GM12878 (cell line): ENCODE data around the gene TAPBPL. TPM values are rescaled to one million over a fixed set of nuclear protein-coding genes. Genes with fewer than 3 reads are reported as not detected.

Source experiments
- ATAC-seq: fragments of 200-7000 bp; cut with Tn5 transposase; 3 replicates; pipeline ENCODE4 v1.9.1; 2020; ENCODE audit warnings: mild to moderate bottlenecking, moderate library complexity
- BruUV-seq: library from RNA; stranded (reverse); fragments of 400-500 nt; replicated peaks from 2 replicates; lab custom pipeline; 2021; lab: Mats Ljungman, UMichigan
- CTCF ChIA-PET: fragments of 300-600 bp; sonication (Branson Sonifier 250); formaldehyde crosslinking; extraction: SDS; loops from one replicate; lab custom pipeline; 2021; ENCODE audit warnings: inconsistent platforms; lab: Yijun Ruan, JAX
- POLR2A ChIA-PET: fragments of 350-600 bp; formaldehyde crosslinking; extraction: SDS; loops from one replicate; lab custom pipeline; 2021; ENCODE audit warnings: inconsistent platforms; lab: Charles Lee
- RAD21 ChIA-PET: fragments of 300-600 bp; sonication (Branson Sonifier 250); formaldehyde crosslinking; loops from one replicate; lab custom pipeline; 2023; ENCODE audit warnings: antibody characterized with exemption; ENCODE audit not compliant: unreplicated experiment; lab: Charles Lee
- SMC1A ChIA-PET: fragments of 300-600 bp; sonication (Branson Sonifier 250); formaldehyde crosslinking; loops from one replicate; lab custom pipeline; 2023; ENCODE audit not compliant: unreplicated experiment, uncharacterized antibody; lab: Charles Lee
- DNase-seq: peaks from one replicate; pipeline ENCODE4 v3.0.0-alpha.2; 2011; ENCODE audit warnings: low read depth, low spot score
- FAIRE-seq: peaks from 3 replicates; lab custom pipeline; 2011; peaks lifted over from hg19 to GRCh38; lab: Jason Lieb, UNC
- H2AFZ ChIP-seq: 2 replicates; pipeline ENCODE4 v1.6.0; 2011; ENCODE audit warnings: low read depth, low read length, control low read depth; ENCODE audit not compliant: control insufficient read depth
- H3K27ac ChIP-seq: 2 replicates; pipeline ENCODE4 v1.5.1; 2011; ENCODE audit warnings: control low read depth; ENCODE audit not compliant: control insufficient read depth, insufficient read depth
- H3K27me3 ChIP-seq, 2 experiments: replicated peaks in 1 of 2; 2 replicates each; pipeline versions ENCODE4 v1.6.0 to v1.6.1; 2011; ENCODE audit warnings: low read length in 1 of 2; ENCODE audit not compliant: control insufficient read depth in 2 of 2, insufficient read depth in 2 of 2
- H3K36me3 ChIP-seq, 2 experiments: 2 replicates each; pipeline ENCODE4 v1.5.1; 2011; ENCODE audit warnings: low read length in 1 of 2; ENCODE audit not compliant: control insufficient read depth in 2 of 2, insufficient read depth in 2 of 2
- H3K4me1 ChIP-seq: 2 replicates; pipeline ENCODE4 v1.6.1; 2011; ENCODE audit warnings: mild to moderate bottlenecking, low read length, moderate library complexity, mixed read lengths; ENCODE audit not compliant: control insufficient read depth, insufficient read depth
- H3K4me2 ChIP-seq: 2 replicates; pipeline ENCODE4 v1.6.0; 2011; ENCODE audit warnings: control low read depth; ENCODE audit not compliant: control insufficient read depth, insufficient read depth
- H3K4me3 ChIP-seq: fragments of 200-600 bp; sonication (generic); 2 replicates; pipeline ENCODE4 v1.5.1; 2016
- H3K79me2 ChIP-seq: 2 replicates; pipeline ENCODE4 v1.6.0; 2011; ENCODE audit warnings: low read length; ENCODE audit not compliant: control insufficient read depth, insufficient read depth
- H3K9ac ChIP-seq: 2 replicates; pipeline ENCODE4 v1.8.0; 2011; ENCODE audit warnings: low read length, control low read depth, mixed read lengths; ENCODE audit not compliant: control insufficient read depth, insufficient read depth
- H3K9me3 ChIP-seq: replicated peaks from 3 replicates; pipeline ENCODE4 v1.5.1; 2011; ENCODE audit warnings: mild to moderate bottlenecking, low read length; ENCODE audit not compliant: control insufficient read depth, insufficient read depth
- H4K20me1 ChIP-seq: 2 replicates; pipeline ENCODE4 v1.6.0; 2011; ENCODE audit not compliant: control insufficient read depth, insufficient read depth
- CEBPB ChIP-seq, 2 experiments: fragments of 150-350 bp in 1 of 2; IDR thresholded peaks; 2 replicates each; pipeline ENCODE4 v1.6.1; 2012 to 2014; ENCODE audit warnings: low read depth in 2 of 2, low read length in 2 of 2, borderline replicate concordance in 1 of 2, inconsistent platforms in 1 of 2
- GABPA ChIP-seq: IDR thresholded peaks from 2 replicates; pipeline ENCODE4 v1.6.1; 2014; ENCODE audit warnings: antibody characterized with exemption, low read depth, mild to moderate bottlenecking, inconsistent platforms
- NR2F1 ChIP-seq: fragments of 450-650 bp; conservative IDR thresholded peaks from 2 replicates; pipeline ENCODE4 v1.6.1; 2017; ENCODE audit warnings: mild to moderate bottlenecking
- RUNX3 ChIP-seq: IDR thresholded peaks from 2 replicates; pipeline ENCODE4 v1.6.1; 2012; ENCODE audit warnings: low read length, inconsistent platforms
- WRNIP1 ChIP-seq: IDR thresholded peaks from 2 replicates; pipeline ENCODE4 v1.6.1; 2011; ENCODE audit warnings: low read depth, low read length, improper control_type of control experiment, borderline replicate concordance
- ZZZ3 ChIP-seq: IDR thresholded peaks from 2 replicates; pipeline ENCODE4 v1.6.1; 2011; ENCODE audit warnings: low read depth; ENCODE audit not compliant: control insufficient read depth, insufficient read length
- WGBS: methylation state at CpG from one replicate; pipeline ENCODE4 v1.1.6; 2016; ENCODE audit warnings: low lambda C conversion rate; ENCODE audit not compliant: insufficient replicate concordance, insufficient coverage; ENCODE audit errors: missing lambda C conversion rate; 5-methylcytosine and 5-hydroxymethylcytosine counted together
- in situ Hi-C: fragments of 300-500 bp; cut with MboI; formaldehyde crosslinking; loops from 9 replicates; pipeline ENCODE4 v1.14.3; 2018; ENCODE audit warnings: mixed read lengths
- intact Hi-C: fragments of 100-400 bp; cut with micrococcal nuclease; formaldehyde crosslinking; loops from one replicate; pipeline ENCODE4 v1.14.2; 2022; ENCODE audit not compliant: unreplicated experiment
- polyA plus RNA-seq, 11 experiments: library from polyadenylated mRNA; depleted of rRNA in 4 of 11; unstranded in 6 of 11; stranded (reverse) in 5 of 11; fragments of >200 nt; fragmentation: Nextera tagmentation in 4 of 11; fragmentation: Illumina TruSeq in 1 of 11; extraction: Ambion mirVana in 4 of 11; extraction: Trizol in 1 of 11; gene quantifications; 1 replicate in 1 of 11; 2 replicates in 10 of 11; pipeline versions ENCODE4 v1.2.1 to v1.2.3, GENCODE V29; 2011 to 2016; ENCODE audit warnings: inconsistent platforms in 2 of 11, missing spikeins in 2 of 11, low read depth in 1 of 11
- total RNA-seq, 4 experiments: library from RNA; depleted of rRNA in 3 of 4; stranded (reverse); fragments of >200 nt in 3 of 4; fragmentation: Illumina TruSeq in 1 of 4; extraction: Trizol in 1 of 4; gene quantifications; 2 replicates each; pipeline versions ENCODE4 v1.2.1 to v1.2.3, GENCODE V29; 2013 to 2021
- TF ChIP-seq, protein P1 (sequence below): fragments of 450-650 bp; formaldehyde crosslinking; IDR thresholded peaks from 2 replicates; pipeline ENCODE4 v1.4.0; 2022; ENCODE audit warnings: mild to moderate bottlenecking, moderate library complexity

Gene TAPBPL
- total and polyA plus RNA-seq, 10 of the 15 experiments (the other 5 are each of a cell fraction or from before 2014, with no cell fraction given): 12.4 to 45.0 (median 29.9) TPM

DNA sequence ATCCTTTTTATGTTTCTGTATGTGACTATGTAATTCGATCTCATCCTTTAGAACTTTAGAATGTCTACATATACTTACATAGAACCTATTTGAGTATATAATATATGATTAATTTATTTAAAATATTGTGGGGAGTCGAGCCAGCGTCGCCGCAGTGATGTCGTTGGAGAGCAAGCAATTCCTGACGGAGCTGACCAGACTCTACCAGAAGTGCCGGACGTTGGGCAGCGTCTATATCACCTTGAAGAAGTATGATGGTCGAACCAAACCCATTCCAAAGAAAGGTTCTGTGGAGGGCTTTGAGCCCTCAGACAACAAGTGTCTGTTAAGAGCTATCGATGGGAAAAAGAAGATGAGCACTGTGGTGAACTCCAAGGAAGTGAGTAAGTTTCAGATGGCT is 13.5 kb upstream of the TAPBPL start:
- Histone ChIP-seq H3K27ac (no peak overlapping the region), H3K27me3 (no peaks in the 10 kb centered on the region), H3K9ac (no peak overlapping the region), H3K4me1 (peaks cover 42% of the 10 kb centered on the region), H3K9me3 (no peaks in the 10 kb centered on the region), H3K79me2 (peaks cover 15% of the 10 kb centered on the region), H4K20me1 (no peaks in the 10 kb centered on the region), H3K4me2 (no peak overlapping the region), H3K36me3 (no peaks in the 10 kb centered on the region), H2AFZ (no peak overlapping the region), H3K4me3 (no peak overlapping the region)
- WGBS: over 99% methylated on average over 12 of the region's 12 CpGs
- TF ChIP-seq CEBPB (IDR thresholded peaks at IDR 0.05; ENCODE audit: borderline replicate concordance in 1 of 2, low read depth in 2 of 2, low read length in 2 of 2) (no peak), RUNX3 (0 out of 2 replicates have a peak, but pooled peaks have one; percentile 22), WRNIP1 (no peak), NR2F1 (no peak), ZZZ3 (no peak), GABPA (no peak)
- TF ChIP-seq, protein P1, sequence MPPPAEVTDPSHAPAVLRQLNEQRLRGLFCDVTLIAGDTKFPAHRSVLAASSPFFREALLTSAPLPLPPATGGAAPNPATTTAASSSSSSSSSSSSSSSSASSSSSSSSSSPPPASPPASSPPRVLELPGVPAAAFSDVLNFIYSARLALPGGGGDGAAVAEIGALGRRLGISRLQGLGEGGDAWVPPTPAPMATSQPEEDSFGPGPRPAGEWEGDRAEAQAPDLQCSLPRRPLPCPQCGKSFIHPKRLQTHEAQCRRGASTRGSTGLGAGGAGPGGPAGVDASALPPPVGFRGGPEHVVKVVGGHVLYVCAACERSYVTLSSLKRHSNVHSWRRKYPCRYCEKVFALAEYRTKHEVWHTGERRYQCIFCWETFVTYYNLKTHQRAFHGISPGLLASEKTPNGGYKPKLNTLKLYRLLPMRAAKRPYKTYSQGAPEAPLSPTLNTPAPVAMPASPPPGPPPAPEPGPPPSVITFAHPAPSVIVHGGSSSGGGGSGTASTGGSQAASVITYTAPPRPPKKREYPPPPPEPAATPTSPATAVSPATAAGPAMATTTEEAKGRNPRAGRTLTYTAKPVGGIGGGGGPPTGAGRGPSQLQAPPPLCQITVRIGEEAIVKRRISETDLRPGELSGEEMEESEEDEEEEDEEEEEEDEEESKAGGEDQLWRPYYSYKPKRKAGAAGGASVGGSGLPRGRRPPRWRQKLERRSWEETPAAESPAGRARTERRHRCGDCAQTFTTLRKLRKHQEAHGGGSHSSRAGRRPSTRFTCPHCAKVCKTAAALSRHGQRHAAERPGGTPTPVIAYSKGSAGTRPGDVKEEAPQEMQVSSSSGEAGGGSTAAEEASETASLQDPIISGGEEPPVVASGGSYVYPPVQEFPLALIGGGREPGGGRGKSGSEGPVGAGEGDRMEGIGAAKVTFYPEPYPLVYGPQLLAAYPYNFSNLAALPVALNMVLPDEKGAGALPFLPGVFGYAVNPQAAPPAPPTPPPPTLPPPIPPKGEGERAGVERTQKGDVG (CRISPR knock-in tag): no peak
- intact Hi-C loops: no loop called here
- ATAC-seq: no peak
- no peak for DNase-seq
- ChIA-PET POLR2A (interaction anchor here (0.7 to 17.5 kb wide), 5 partner anchors 13 to 170 kb away, joined by 3 to 384 read pairs (median 3); partner anchors contain the start of genes TAPBPL and VAMP1), CTCF (interaction anchor here (0.9 to 2.7 kb wide), 4 partner anchors 14 to 112 kb away, joined by 4 to 19 read pairs (median 4); partner anchors contain the start of gene VAMP1), RAD21 (interaction anchor here (1.1 to 17.1 kb wide), 4 partner anchors 10 to 99 kb away, joined by 6 to 319 read pairs (median 6); no protein-coding TSS in a partner anchor), SMC1A (interaction anchor here (0.7 to 9.8 kb wide), 9 partner anchors 8 to 133 kb away, joined by 3 to 147 read pairs (median 5); partner anchors contain the start of gene TAPBPL)
- FAIRE-seq: no peak
- no TSS peak for BruUV-seq
- in situ Hi-C loops: no loop called here
